GM19238 (cell line): Measurements from ENCODE around the gene DENND1C.

Source experiments
- DNase-seq: peaks from one replicate; pipeline ENCODE4 v3.0.0; 2011; ENCODE audit warnings: low spot score; ENCODE audit not compliant: insufficient read length

The DENND1C gene, protein sequence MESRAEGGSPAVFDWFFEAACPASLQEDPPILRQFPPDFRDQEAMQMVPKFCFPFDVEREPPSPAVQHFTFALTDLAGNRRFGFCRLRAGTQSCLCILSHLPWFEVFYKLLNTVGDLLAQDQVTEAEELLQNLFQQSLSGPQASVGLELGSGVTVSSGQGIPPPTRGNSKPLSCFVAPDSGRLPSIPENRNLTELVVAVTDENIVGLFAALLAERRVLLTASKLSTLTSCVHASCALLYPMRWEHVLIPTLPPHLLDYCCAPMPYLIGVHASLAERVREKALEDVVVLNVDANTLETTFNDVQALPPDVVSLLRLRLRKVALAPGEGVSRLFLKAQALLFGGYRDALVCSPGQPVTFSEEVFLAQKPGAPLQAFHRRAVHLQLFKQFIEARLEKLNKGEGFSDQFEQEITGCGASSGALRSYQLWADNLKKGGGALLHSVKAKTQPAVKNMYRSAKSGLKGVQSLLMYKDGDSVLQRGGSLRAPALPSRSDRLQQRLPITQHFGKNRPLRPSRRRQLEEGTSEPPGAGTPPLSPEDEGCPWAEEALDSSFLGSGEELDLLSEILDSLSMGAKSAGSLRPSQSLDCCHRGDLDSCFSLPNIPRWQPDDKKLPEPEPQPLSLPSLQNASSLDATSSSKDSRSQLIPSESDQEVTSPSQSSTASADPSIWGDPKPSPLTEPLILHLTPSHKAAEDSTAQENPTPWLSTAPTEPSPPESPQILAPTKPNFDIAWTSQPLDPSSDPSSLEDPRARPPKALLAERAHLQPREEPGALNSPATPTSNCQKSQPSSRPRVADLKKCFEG

GRCh38 chr19:6481541-6482342, at the start of gene DENND1C:
Gene DENND1C (minus strand): TSS chr19:6481787. CDS start chr19:6481695, 92 bp downstream.
- DNase-seq = no peak

DNA sequence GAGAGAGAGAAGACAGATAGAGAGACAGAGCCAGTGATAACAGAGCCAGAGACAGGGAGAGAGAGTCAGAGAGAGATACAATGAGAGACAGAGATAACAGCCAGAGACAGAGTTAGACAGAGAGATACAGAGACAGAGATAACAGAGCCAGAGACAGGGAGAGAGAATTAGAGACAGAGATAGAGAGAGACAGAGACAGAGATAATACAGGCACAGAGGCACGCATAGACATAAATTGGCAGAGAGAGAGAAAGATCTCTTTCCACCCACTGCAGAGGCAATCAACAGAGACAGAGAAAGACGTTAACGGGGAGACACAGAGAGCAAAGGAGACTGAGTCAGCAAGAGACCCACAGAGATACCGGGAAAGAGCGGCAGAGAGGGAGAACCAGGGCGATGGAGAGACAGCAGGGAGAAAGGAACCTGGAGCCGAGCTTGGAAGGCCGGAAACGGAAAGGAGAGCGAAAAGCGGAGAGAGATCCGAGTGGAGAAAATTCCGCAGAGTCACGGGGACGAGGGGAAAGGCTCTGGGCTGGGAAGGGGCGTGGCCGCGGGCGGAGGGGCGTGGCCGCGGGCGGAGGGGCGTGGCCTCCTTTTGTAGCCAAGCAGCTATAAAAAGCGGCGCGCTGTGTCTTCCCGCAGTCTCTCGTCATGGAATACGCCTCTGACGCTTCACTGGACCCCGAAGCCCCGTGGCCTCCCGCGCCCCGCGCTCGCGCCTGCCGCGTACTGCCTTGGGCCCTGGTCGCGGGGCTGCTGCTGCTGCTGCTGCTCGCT, 49.0 kb upstream of the DENND1C start, which contains the start of gene TNFSF9:
Gene TNFSF9 (plus strand): TSS at position 641 of the 777 bp plus-strand sequence. CDS start 11 bp downstream, at position 652.
- peak; percentile 67 for DNase-seq

DNA sequence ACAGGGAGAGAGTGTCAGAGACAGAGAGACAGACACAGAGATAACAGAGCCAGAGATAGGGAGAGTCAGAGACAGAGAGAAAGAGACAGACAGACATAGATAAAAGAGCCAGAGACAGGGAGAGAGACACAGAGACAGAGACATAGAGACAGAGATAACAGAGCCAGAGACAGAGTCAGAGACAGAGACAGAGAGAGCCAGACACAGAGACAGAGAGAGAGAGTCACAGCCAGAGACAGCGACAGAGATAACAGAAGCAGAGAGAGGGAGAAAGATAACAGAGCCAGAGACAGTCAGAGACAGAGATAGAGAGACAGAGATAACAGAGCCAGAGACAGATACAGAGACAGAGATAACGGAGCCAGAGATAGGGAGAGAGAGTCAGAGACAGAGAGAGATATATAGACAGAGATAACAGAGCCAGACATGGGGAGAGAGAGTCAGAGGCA, 48.4 kb upstream of the DENND1C start:
- no peak for DNase-seq

DNA sequence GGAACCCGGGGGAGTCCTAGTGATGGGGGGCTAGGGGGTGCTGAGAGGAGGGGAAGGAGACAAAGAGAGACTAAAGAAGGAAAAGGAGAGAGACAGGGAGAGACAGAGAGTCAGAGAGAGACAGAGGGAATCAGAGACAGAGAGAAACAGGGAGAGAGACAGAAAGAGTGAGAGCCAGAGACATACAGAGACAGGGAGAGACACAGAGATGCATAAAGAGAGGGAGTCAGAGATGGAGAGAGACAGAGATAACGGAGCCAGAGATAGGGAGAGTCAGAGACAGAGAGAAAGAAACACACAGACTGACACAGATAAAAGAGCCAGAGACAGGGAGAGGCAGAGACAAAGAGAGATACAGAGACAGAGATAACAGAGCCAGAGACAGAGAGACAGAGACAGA, 47.8 kb upstream of the DENND1C start:
- DNase-seq = no peak

GRCh38 chr19:6528544-6529121, 47.0 kb upstream of the DENND1C start:
- DNase-seq = no peak

GRCh38 chr19:6527893-6528543, 46.4 kb upstream of the DENND1C start:
- peak; percentile 75 for DNase-seq

GRCh38 chr19:6524311-6524710, 42.7 kb upstream of the DENND1C start:
- DNase-seq = no peak

DNA sequence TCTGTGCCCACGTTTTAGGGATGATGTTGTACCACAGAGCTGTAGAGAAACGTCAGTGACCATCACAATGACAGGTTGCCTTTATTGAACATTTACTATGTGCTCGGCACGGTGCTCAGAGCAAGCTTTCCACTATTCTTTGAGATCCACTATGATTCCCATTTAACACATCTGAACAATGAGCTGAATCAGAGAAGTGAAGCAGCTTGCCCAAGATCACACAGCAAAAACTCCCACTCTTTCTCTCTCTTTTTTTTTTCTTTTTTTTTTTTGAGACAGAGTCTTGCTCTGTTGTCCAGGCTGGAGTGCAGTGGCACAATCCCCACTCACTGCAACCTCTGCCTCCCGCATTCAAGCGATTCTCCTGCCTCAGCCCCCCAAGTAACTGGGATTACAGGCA, 41.1 kb upstream of the DENND1C start:
- DNase-seq = no peak

DNA sequence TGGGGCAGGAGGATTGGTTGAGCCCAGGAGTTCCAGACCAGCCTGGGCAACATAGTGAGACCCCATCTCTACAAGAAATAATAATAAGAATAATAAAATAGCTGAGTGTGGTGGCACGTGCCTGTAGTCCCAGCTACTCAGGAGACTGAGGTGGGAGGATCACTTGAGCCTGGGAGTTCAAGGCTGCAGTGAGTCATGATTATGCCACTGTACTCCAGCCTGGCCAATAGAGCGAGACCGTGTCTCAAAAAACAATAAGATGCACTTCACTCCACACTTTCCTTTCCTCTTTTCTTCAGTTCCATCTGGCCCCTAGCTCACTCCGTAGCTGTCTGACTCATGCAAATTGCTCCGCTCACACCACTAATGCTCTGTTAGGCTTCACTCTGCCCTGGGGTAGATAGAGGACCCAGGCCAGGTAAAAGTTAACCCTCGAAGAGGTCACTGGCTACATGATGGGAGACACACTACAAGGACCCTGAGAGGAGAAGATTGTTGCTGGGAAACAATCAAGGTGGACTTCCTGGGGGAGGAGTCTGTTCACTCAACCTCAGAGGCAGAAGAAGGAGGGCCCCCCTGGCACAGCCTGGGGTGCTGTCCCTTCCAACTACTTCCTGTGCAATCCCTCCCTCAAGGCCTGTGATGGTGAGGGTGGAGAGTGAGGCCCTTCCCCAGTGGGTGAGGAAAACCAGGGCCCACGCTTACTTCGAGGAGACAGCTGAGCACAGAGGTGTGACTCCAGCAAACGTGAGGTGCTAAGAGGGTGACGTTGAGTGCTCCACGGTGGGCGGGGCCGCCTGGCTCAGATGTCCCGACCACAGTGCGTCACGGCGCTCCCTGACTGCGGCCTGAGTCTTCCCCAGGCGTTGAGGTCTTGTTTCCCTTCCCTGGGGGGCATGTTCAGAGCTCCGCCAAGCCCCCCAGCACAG, 40.4 kb upstream of the DENND1C start:
- DNase-seq = no peak

DNA sequence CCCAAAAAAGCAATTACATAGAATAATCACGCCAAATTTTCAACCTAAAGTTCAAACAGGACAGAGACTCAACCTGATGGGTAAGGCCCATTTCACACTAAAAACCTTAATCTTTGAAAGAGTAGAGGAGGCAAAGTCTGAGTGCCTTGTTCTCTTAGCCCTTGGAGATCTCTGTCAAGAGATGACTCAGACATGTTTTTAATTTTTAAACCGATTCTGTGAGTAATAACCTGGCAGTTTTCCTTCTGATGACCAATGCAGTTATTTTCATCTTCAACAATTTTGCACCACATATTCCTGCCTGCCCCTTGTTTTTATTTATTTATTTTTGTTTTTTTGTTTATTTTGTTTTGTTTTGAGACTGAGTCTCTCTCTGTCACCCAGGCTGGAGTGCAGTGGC, 37.7 kb upstream of the DENND1C start:
- no peak for DNase-seq

- no peak for DNase-seq
Observed at GRCh38 chr19:6518145-6518911, 36.7 kb upstream of the DENND1C start.

GRCh38 chr19:6516659-6517291, 35.2 kb upstream of the DENND1C start:
- peak; percentile 82 for DNase-seq

GRCh38 chr19:6516018-6516658, 34.6 kb upstream of the DENND1C start:
- DNase-seq = peak; percentile 90

GRCh38 chr19:6514926-6515544, 33.4 kb upstream of the DENND1C start:
- DNase-seq = no peak

- no peak for DNase-seq
Observed at GRCh38 chr19:6514089-6514488, 32.5 kb upstream of the DENND1C start.

DNA sequence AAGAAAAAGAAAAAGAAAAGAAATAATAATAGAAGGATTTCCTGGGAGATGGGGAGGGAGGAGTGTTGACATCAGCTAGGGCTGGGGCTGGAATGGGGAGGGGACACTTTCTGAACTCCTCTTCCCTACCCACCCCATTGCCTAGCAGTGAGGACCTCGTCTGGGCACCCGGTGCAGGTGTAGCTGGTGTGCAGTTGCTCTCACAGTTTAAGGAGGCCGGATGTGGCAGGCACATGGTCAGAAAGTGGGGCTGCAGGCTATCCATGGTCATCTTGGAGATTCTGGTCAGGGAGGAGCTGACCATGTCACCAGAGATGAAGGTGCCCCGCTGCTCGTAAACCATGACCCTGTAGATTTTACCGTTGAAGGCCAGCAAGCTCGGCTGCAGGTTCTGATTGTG, 29.0 kb upstream of the DENND1C start:
- DNase-seq = no peak
